HCT116 (cell line): ENCODE results near the gene HSPA12A. TPM values are rescaled to one million over a fixed set of nuclear protein-coding genes. Genes with fewer than 3 reads are reported as not detected.

Experiments
- ATAC-seq: fragments of 200-7000 bp; cut with Tn5 transposase; 2 replicates; pipeline ENCODE4 v1.9.1; 2020; ENCODE audit warnings: mild to moderate bottlenecking, moderate library complexity
- BruUV-seq: library from RNA; stranded (reverse); fragments of 400-500 nt; replicated peaks from 2 replicates; lab custom pipeline; 2021; lab: Mats Ljungman, UMichigan
- CTCF ChIA-PET: fragments of 300-600 bp; sonication (Branson Sonifier 250); formaldehyde crosslinking; loops from one replicate; lab custom pipeline; 2021; ENCODE audit warnings: antibody characterized with exemption; lab: Charles Lee
- POLR2A ChIA-PET: fragments of 300-600, 350-600 bp; sonication (Branson Sonifier 250); formaldehyde crosslinking; loops from one replicate; lab custom pipeline; 2021; ENCODE audit warnings: antibody characterized with exemption; lab: Charles Lee
- RAD21 ChIA-PET, 2 experiments: fragments of 300-600 bp; sonication (Branson Sonifier 250); formaldehyde crosslinking; loops; one replicate each; lab custom pipeline; 2023; ENCODE audit warnings: low total read pairs in 2 of 2; ENCODE audit not compliant: uncharacterized antibody in 2 of 2, unreplicated experiment in 2 of 2, low non-redundant PET in 1 of 2; lab: Charles Lee
- DNase-seq: peaks from one replicate; pipeline ENCODE4 v3.0.0-alpha.2; 2010; ENCODE audit warnings: low read depth, low spot score
- H2AFZ ChIP-seq: fragments of 200-600 bp; shearing (Covaris generic), sonication (generic); 2 replicates; pipeline ENCODE4 v1.6.1; 2017; ENCODE audit warnings: low read depth, mixed run types, mixed read lengths, antibody characterized with exemption, low read length; ENCODE audit not compliant: poor library complexity, severe bottlenecking
- H3K27ac ChIP-seq: 2 replicates; pipeline ENCODE4 v1.5.1; 2012; ENCODE audit warnings: low read depth, low read length
- H3K27me3 ChIP-seq: fragments of 200-600 bp; sonication (generic); 2 replicates; pipeline ENCODE4 v1.6.1; 2016; ENCODE audit warnings: mixed run types, low read length, mixed read lengths; ENCODE audit not compliant: insufficient read depth
- H3K36me3 ChIP-seq, 2 experiments: fragments of 200-500 bp in 1 of 2; fragments of 200-600 bp in 1 of 2; sonication (Bioruptor generic) in 1 of 2; sonication (generic) in 1 of 2; 2 replicates each; pipeline versions ENCODE4 v1.5.1 to v1.6.1; 2014 to 2016; ENCODE audit warnings: low read length in 2 of 2, inconsistent platforms in 1 of 2, mixed read lengths in 1 of 2, mixed run types in 1 of 2; ENCODE audit not compliant: insufficient read depth in 2 of 2, control insufficient read depth in 1 of 2
- H3K4me1 ChIP-seq, 2 experiments: fragments of 200-600 bp in 1 of 2; sonication (generic) in 1 of 2; 2 replicates each; pipeline versions ENCODE4 v1.5.1 to v1.6.1; 2012 to 2017; ENCODE audit warnings: low read length in 2 of 2, inconsistent platforms in 1 of 2, mild to moderate bottlenecking in 1 of 2, mixed read lengths in 1 of 2, mixed run types in 1 of 2, moderate library complexity in 1 of 2; ENCODE audit not compliant: insufficient read depth in 2 of 2, control insufficient read depth in 1 of 2
- H3K4me2 ChIP-seq: fragments of 200-600 bp; sonication (generic); 2 replicates; pipeline ENCODE4 v1.6.1; 2017; ENCODE audit warnings: mixed run types, low read length, mixed read lengths
- H3K4me3 ChIP-seq, 2 experiments: fragments of 200-600 bp in 1 of 2; sonication (generic) in 1 of 2; replicated peaks in 1 of 2; 2 replicates each; pipeline ENCODE4 v1.5.1; 2011 to 2016; ENCODE audit warnings: low read length in 2 of 2, control low read depth in 1 of 2, low read depth in 1 of 2, mild to moderate bottlenecking in 1 of 2, mixed read lengths in 1 of 2, mixed run types in 1 of 2
- H3K79me2 ChIP-seq: fragments of 200-600 bp; sonication (generic); 2 replicates; pipeline ENCODE4 v1.6.1; 2017; ENCODE audit warnings: mild to moderate bottlenecking, mixed run types, low read length, moderate library complexity, mixed read lengths; ENCODE audit not compliant: insufficient read depth
- H3K9ac ChIP-seq: fragments of 200-600 bp; sonication (generic); 2 replicates; pipeline ENCODE4 v1.6.1; 2016; ENCODE audit warnings: low read length, mixed read lengths
- H3K9me2 ChIP-seq: fragments of 200-600 bp; sonication (generic), shearing (Covaris generic); 2 replicates; pipeline ENCODE4 v1.6.1; 2017; ENCODE audit warnings: mixed run types, mild to moderate bottlenecking, moderate library complexity; ENCODE audit not compliant: insufficient read depth
- H3K9me3 ChIP-seq, 2 experiments: fragments of 200-500 bp in 1 of 2; fragments of 200-600 bp in 1 of 2; sonication (Bioruptor generic) in 1 of 2; sonication (generic) in 1 of 2; 2 replicates each; pipeline ENCODE4 v1.6.1; 2014 to 2017; ENCODE audit warnings: low read length in 2 of 2, mixed read lengths in 2 of 2, inconsistent platforms in 1 of 2, low read depth in 1 of 2, mild to moderate bottlenecking in 1 of 2, mixed run types in 1 of 2, moderate library complexity in 1 of 2; ENCODE audit not compliant: control insufficient read depth in 1 of 2, insufficient read depth in 1 of 2
- H4K20me1 ChIP-seq: fragments of 200-600 bp; sonication (generic), shearing (Covaris generic); 2 replicates; pipeline ENCODE4 v1.6.1; 2017; ENCODE audit warnings: mixed run types, mild to moderate bottlenecking, moderate library complexity; ENCODE audit not compliant: insufficient read depth
- ATF3 ChIP-seq: IDR thresholded peaks from 2 replicates; pipeline ENCODE4 v1.6.1; 2012
- CBX3 ChIP-seq: IDR thresholded peaks from 2 replicates; pipeline ENCODE4 v1.6.1; 2012; ENCODE audit warnings: low read depth
- FOSL1 ChIP-seq: IDR thresholded peaks from 2 replicates; pipeline ENCODE4 v1.6.1; 2012; ENCODE audit warnings: low read depth
- SP1 ChIP-seq: IDR thresholded peaks from 2 replicates; pipeline ENCODE4 v1.6.1; 2012; ENCODE audit warnings: low read depth
- SRF ChIP-seq: IDR thresholded peaks from 2 replicates; pipeline ENCODE4 v1.6.1; 2012; ENCODE audit warnings: low read depth
- TCF7L2 ChIP-seq: IDR thresholded peaks from 2 replicates; pipeline ENCODE4 v1.7.0; 2011; ENCODE audit warnings: borderline replicate concordance, inconsistent platforms; ENCODE audit not compliant: insufficient read depth, insufficient read length; ENCODE audit errors: extremely low read depth
- YY1 ChIP-seq: IDR thresholded peaks from 2 replicates; pipeline ENCODE4 v1.6.1; 2011; ENCODE audit warnings: low read length, low read depth, moderate library complexity, mild to moderate bottlenecking; ENCODE audit not compliant: insufficient replicate concordance; ENCODE audit errors: extremely low read depth
- ZBTB33 ChIP-seq: IDR thresholded peaks from 2 replicates; pipeline ENCODE4 v1.6.1; 2011; ENCODE audit warnings: mild to moderate bottlenecking, low read length, moderate library complexity; ENCODE audit not compliant: insufficient replicate concordance; ENCODE audit errors: extremely low read depth
- ZFX ChIP-seq: fragments of 450-650 bp; IDR thresholded peaks from 2 replicates; pipeline ENCODE4 v1.6.1; 2017
- intact Hi-C: fragments of 100-400 bp; cut with micrococcal nuclease; formaldehyde crosslinking; loops from 2 replicates; pipeline ENCODE4 v1.10.0; 2022
- total RNA-seq: library from RNA; stranded (reverse); gene quantifications from one replicate; pipeline ENCODE4 v1.2.1, GENCODE V29; 2021; ENCODE audit not compliant: unreplicated experiment
- TF ChIP-seq, protein P1 (sequence below): IDR thresholded peaks from 2 replicates; pipeline ENCODE4 v1.6.1; 2012; ENCODE audit warnings: low read depth
- TF ChIP-seq, protein P2 (sequence below), 3 experiments: fragments of 200-600 bp in 1 of 3; sonication (generic) in 1 of 3; IDR thresholded peaks in 2 of 3; conservative IDR thresholded peaks in 1 of 3; 2 replicates each; pipeline ENCODE4 v1.5.1; 2012 to 2017; ENCODE audit warnings: low read depth in 2 of 3, low read length in 2 of 3, antibody characterized with exemption in 1 of 3, borderline replicate concordance in 1 of 3, control low read depth in 1 of 3, mild to moderate bottlenecking in 1 of 3, mixed read lengths in 1 of 3, mixed run types in 1 of 3, moderate library complexity in 1 of 3; ENCODE audit not compliant: insufficient read depth in 1 of 3

HSPA12A gene
- total RNA-seq, 1 experiment from 2014 or later: 19.8 TPM

- H3K27me3 ChIP-seq: no peaks in the 10 kb centered on the region
- ATAC-seq: no peak
- no TSS peak for BruUV-seq
- TF ChIP-seq, protein P1, sequence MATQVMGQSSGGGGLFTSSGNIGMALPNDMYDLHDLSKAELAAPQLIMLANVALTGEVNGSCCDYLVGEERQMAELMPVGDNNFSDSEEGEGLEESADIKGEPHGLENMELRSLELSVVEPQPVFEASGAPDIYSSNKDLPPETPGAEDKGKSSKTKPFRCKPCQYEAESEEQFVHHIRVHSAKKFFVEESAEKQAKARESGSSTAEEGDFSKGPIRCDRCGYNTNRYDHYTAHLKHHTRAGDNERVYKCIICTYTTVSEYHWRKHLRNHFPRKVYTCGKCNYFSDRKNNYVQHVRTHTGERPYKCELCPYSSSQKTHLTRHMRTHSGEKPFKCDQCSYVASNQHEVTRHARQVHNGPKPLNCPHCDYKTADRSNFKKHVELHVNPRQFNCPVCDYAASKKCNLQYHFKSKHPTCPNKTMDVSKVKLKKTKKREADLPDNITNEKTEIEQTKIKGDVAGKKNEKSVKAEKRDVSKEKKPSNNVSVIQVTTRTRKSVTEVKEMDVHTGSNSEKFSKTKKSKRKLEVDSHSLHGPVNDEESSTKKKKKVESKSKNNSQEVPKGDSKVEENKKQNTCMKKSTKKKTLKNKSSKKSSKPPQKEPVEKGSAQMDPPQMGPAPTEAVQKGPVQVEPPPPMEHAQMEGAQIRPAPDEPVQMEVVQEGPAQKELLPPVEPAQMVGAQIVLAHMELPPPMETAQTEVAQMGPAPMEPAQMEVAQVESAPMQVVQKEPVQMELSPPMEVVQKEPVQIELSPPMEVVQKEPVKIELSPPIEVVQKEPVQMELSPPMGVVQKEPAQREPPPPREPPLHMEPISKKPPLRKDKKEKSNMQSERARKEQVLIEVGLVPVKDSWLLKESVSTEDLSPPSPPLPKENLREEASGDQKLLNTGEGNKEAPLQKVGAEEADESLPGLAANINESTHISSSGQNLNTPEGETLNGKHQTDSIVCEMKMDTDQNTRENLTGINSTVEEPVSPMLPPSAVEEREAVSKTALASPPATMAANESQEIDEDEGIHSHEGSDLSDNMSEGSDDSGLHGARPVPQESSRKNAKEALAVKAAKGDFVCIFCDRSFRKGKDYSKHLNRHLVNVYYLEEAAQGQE: no peak
- TF ChIP-seq FOSL1 (no peak), YY1 (no peak), SP1 (no peak), TCF7L2 (no peak), ZFX (no peak), ATF3 (no peak), SRF (no peak), CBX3 (no peak), ZBTB33 (no peak)
- TF ChIP-seq, protein P2, sequence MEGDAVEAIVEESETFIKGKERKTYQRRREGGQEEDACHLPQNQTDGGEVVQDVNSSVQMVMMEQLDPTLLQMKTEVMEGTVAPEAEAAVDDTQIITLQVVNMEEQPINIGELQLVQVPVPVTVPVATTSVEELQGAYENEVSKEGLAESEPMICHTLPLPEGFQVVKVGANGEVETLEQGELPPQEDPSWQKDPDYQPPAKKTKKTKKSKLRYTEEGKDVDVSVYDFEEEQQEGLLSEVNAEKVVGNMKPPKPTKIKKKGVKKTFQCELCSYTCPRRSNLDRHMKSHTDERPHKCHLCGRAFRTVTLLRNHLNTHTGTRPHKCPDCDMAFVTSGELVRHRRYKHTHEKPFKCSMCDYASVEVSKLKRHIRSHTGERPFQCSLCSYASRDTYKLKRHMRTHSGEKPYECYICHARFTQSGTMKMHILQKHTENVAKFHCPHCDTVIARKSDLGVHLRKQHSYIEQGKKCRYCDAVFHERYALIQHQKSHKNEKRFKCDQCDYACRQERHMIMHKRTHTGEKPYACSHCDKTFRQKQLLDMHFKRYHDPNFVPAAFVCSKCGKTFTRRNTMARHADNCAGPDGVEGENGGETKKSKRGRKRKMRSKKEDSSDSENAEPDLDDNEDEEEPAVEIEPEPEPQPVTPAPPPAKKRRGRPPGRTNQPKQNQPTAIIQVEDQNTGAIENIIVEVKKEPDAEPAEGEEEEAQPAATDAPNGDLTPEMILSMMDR (IDR thresholded peaks at IDR 0.05 in 2 of 3, conservative IDR thresholded peaks at IDR 0.05 in 1 of 3; ENCODE audit: borderline replicate concordance in 1 of 3, insufficient read depth in 1 of 3, low read depth in 2 of 3, low read length in 2 of 3): no peak
- H3K9me3 ChIP-seq: no peaks in the 10 kb centered on the region
- ChIA-PET RAD21 (no interaction called here), CTCF (no interaction called here), POLR2A (no interaction called here)
- no peak overlapping the region for H3K4me2 ChIP-seq
- no peaks in the 10 kb centered on the region for H3K36me3 ChIP-seq
- no peak overlapping the region for H2AFZ ChIP-seq
- H3K9ac ChIP-seq: no peak overlapping the region
- H3K4me3 ChIP-seq: no peak overlapping the region
- no peak overlapping the region for H3K27ac ChIP-seq
- H3K4me1 ChIP-seq: no peaks in the 10 kb centered on the region
- intact Hi-C loops: no loop called here
- DNase-seq: no peak
- H3K9me2 ChIP-seq: no peaks in the 10 kb centered on the region
- no peaks in the 10 kb centered on the region for H4K20me1 ChIP-seq
- H3K79me2 ChIP-seq: no peaks in the 10 kb centered on the region; the same call in 1 of the 2 replicates
These were observed 24.3 kb downstream of the HSPA12A start for GRCh38 chr10:116718058-116718457.
